H9 (cell line): Measurements from ENCODE around the gene C1RL. TPM values are rescaled to one million over a fixed set of nuclear protein-coding genes. Genes with fewer than 3 reads are reported as not detected.

Experiments used
- DNase-seq: peaks from one replicate; pipeline ENCODE4 v3.0.0-alpha.2; 2017
- H2AFZ ChIP-seq: one replicate; pipeline ENCODE4 v1.6.1; 2013; ENCODE audit warnings: mild to moderate bottlenecking, low read length, control low read depth, moderate library complexity
- H2AK5ac ChIP-seq: 2 replicates; pipeline ENCODE4 v1.6.1; 2013; ENCODE audit warnings: low read length, control low read depth, mixed read lengths; ENCODE audit not compliant: insufficient read length
- H2BK120ac ChIP-seq: one replicate; pipeline ENCODE4 v1.6.1; 2013; ENCODE audit warnings: low read depth, mild to moderate bottlenecking, low read length, control low read depth, inconsistent platforms; ENCODE audit not compliant: poor library complexity, severe bottlenecking
- H2BK12ac ChIP-seq: 2 replicates; pipeline ENCODE4 v1.6.1; 2013; ENCODE audit warnings: low read length, control low read depth, mixed read lengths, low read depth; ENCODE audit not compliant: insufficient read length
- H2BK15ac ChIP-seq: 2 replicates; pipeline ENCODE4 v1.6.1; 2013; ENCODE audit warnings: low read depth, low read length, control low read depth
- H2BK20ac ChIP-seq: one replicate; pipeline ENCODE4 v1.6.1; 2013; ENCODE audit warnings: low read depth, mild to moderate bottlenecking, low read length, control low read depth, inconsistent platforms; ENCODE audit not compliant: poor library complexity, severe bottlenecking
- H2BK5ac ChIP-seq: 2 replicates; pipeline ENCODE4 v1.6.1; 2013; ENCODE audit warnings: low read length, control low read depth, mixed read lengths; ENCODE audit not compliant: insufficient read length
- H3K14ac ChIP-seq: 2 replicates; pipeline ENCODE4 v1.6.1; 2013; ENCODE audit warnings: low read length, control low read depth; ENCODE audit not compliant: insufficient read depth
- H3K18ac ChIP-seq: 2 replicates; pipeline ENCODE4 v1.6.1; 2013; ENCODE audit warnings: low read depth, mild to moderate bottlenecking, mixed read lengths, low read length, control low read depth; ENCODE audit not compliant: insufficient read length
- H3K23ac ChIP-seq: 2 replicates; pipeline ENCODE4 v1.6.1; 2013; ENCODE audit warnings: low read length, control low read depth, mixed read lengths, low read depth; ENCODE audit not compliant: insufficient read length
- H3K23me2 ChIP-seq: 2 replicates; pipeline ENCODE4 v1.6.1; 2013; ENCODE audit warnings: low read depth, mild to moderate bottlenecking, mixed read lengths, low read length, control low read depth; ENCODE audit not compliant: insufficient read length, poor library complexity, severe bottlenecking
- H3K27ac ChIP-seq: 2 replicates; pipeline ENCODE4 v1.5.1; 2013; ENCODE audit warnings: low read length, control low read depth, mixed read lengths, low read depth; ENCODE audit not compliant: insufficient read length
- H3K27me3 ChIP-seq: 2 replicates; pipeline ENCODE4 v1.6.1; 2013; ENCODE audit warnings: low read length, control low read depth, inconsistent platforms; ENCODE audit not compliant: insufficient read depth
- H3K4ac ChIP-seq: 2 replicates; pipeline ENCODE4 v1.6.1; 2013; ENCODE audit warnings: low read depth, mild to moderate bottlenecking, control low read depth, inconsistent platforms, low read length, moderate library complexity
- H3K4me1 ChIP-seq: 2 replicates; pipeline ENCODE4 v1.6.1; 2013; ENCODE audit warnings: low read length, control low read depth, inconsistent platforms; ENCODE audit not compliant: insufficient read depth
- H3K4me2 ChIP-seq: 2 replicates; pipeline ENCODE4 v1.6.1; 2013; ENCODE audit warnings: low read length, control low read depth, mixed read lengths; ENCODE audit not compliant: insufficient read length, insufficient read depth
- H3K56ac ChIP-seq: 2 replicates; pipeline ENCODE4 v1.6.1; 2013; ENCODE audit warnings: low read depth, mild to moderate bottlenecking, mixed read lengths, low read length, control low read depth; ENCODE audit not compliant: insufficient read length
- H3K79me1 ChIP-seq: 2 replicates; pipeline ENCODE4 v1.6.1; 2013; ENCODE audit warnings: low read depth, mild to moderate bottlenecking, moderate library complexity, low read length, control low read depth, inconsistent platforms; ENCODE audit not compliant: insufficient read depth, poor library complexity, severe bottlenecking
- H3K79me2 ChIP-seq: 2 replicates; pipeline ENCODE4 v1.6.1; 2013; ENCODE audit warnings: low read length, control low read depth, inconsistent platforms; ENCODE audit not compliant: insufficient read depth
- H3K9ac ChIP-seq: 2 replicates; pipeline ENCODE4 v1.6.1; 2013; ENCODE audit warnings: low read length, control low read depth, mixed read lengths; ENCODE audit not compliant: insufficient read length; ENCODE audit errors: extremely low read depth
- H3K9me3 ChIP-seq: one replicate; pipeline ENCODE4 v1.6.1; 2013; ENCODE audit warnings: low read depth, low read length, inconsistent platforms; ENCODE audit not compliant: control insufficient read depth
- H3T11ph ChIP-seq: one replicate; pipeline ENCODE4 v1.6.1; 2013; ENCODE audit warnings: mild to moderate bottlenecking, low read length, control low read depth, inconsistent platforms
- H4K20me1 ChIP-seq: one replicate; pipeline ENCODE4 v1.6.1; 2013; ENCODE audit not compliant: control insufficient read depth, insufficient read length, insufficient read depth
- H4K5ac ChIP-seq: 2 replicates; pipeline ENCODE4 v1.6.1; 2013; ENCODE audit warnings: low read depth, mild to moderate bottlenecking, mixed read lengths, low read length, control low read depth; ENCODE audit not compliant: insufficient read length
- H4K8ac ChIP-seq: replicated peaks from 2 replicates; pipeline ENCODE4 v1.6.1; 2013; ENCODE audit warnings: low read length, control low read depth, mixed read lengths, low read depth; ENCODE audit not compliant: insufficient read length
- H4K91ac ChIP-seq: 2 replicates; pipeline ENCODE4 v1.6.1; 2013; ENCODE audit warnings: low read depth, mild to moderate bottlenecking, moderate library complexity, mixed read lengths, low read length, control low read depth; ENCODE audit not compliant: insufficient read length
- H3K27ac Mint-ChIP-seq, 3 experiments: 2 replicates in 2 of 3; 3 replicates in 1 of 3; pipeline ENCODE4 v1.8.0; 2020 to 2021; ENCODE audit warnings: mixed read lengths in 3 of 3, mild to moderate bottlenecking in 1 of 3, moderate library complexity in 1 of 3
- H3K27me3 Mint-ChIP-seq: 2 replicates; pipeline ENCODE4 v1.8.0; 2021; ENCODE audit warnings: low read depth, mild to moderate bottlenecking, moderate library complexity, mixed read lengths
- H3K36me3 Mint-ChIP-seq, 3 experiments: 2 replicates in 2 of 3; 3 replicates in 1 of 3; pipeline ENCODE4 v1.8.0; 2020 to 2021; ENCODE audit warnings: low read depth in 3 of 3, mixed read lengths in 3 of 3; ENCODE audit not compliant: insufficient read depth in 1 of 3
- H3K4me1 Mint-ChIP-seq, 2 experiments: 2 replicates each; pipeline ENCODE4 v1.8.0; 2020; ENCODE audit warnings: mixed read lengths in 2 of 2
- H3K4me3 Mint-ChIP-seq, 2 experiments: 2 replicates in 1 of 2; 3 replicates in 1 of 2; pipeline ENCODE4 v1.8.0; 2020 to 2021; ENCODE audit warnings: mild to moderate bottlenecking in 2 of 2, mixed read lengths in 2 of 2, moderate library complexity in 1 of 2
- H3K9me3 Mint-ChIP-seq, 2 experiments: 2 replicates in 1 of 2; 3 replicates in 1 of 2; pipeline ENCODE4 v1.8.0; 2020; ENCODE audit warnings: mild to moderate bottlenecking in 2 of 2, mixed read lengths in 2 of 2, moderate library complexity in 1 of 2
- WGBS: extraction: QIAGEN DNeasy Blood & Tissue Kit; methylation state at CpG from one replicate; pipeline ENCODE4 v1.1.7; 2013; ENCODE audit warnings: missing lambda C conversion rate, low lambda C conversion rate, mixed read lengths; ENCODE audit not compliant: insufficient read length; ENCODE audit errors: extremely low coverage; 5-methylcytosine and 5-hydroxymethylcytosine counted together
- total RNA-seq: library from RNA; stranded (reverse); gene quantifications from 2 replicates; pipeline ENCODE4 v1.2.1, GENCODE V29; 2021
- TF ChIP-seq, protein P1 (sequence below): fragments of 200-600 bp; sonication (generic); conservative IDR thresholded peaks from 3 replicates; pipeline ENCODE4 v1.8.0; 2021; ENCODE audit warnings: antibody characterized with exemption, mild to moderate bottlenecking

The C1RL gene
- total RNA-seq, 1 experiment from 2014 or later: 15.1 TPM

DNA sequence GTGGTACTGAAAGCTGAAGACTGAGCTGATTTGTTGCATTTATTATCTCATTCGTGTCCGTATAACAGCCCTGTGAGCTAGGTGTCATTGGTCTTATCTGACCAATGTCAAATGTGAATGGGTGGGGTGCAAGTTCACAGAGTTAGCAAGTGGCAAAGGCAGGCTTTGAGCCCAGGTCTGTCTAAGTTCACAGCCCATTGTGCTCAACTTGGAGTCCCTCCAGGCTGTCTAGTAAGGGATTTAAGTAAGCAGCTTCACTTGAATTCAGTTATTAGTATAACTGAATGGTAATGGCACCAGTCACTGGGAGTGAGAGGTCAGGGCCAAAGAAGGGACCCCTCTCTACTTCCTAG is 40.0 kb downstream of the C1RL start:
- H3K23me2 ChIP-seq: no peaks in the 10 kb centered on the region
- no peaks in the 10 kb centered on the region for H3K79me1 ChIP-seq
- H3K9me3 ChIP-seq: no peaks in the 10 kb centered on the region
- H3K18ac ChIP-seq: no peak overlapping the region
- H3K23ac ChIP-seq: no peak overlapping the region
- H3T11ph ChIP-seq: no peak overlapping the region
- Mint-ChIP-seq H3K27me3 (peaks cover 12% of the 10 kb centered on the region), H3K27ac (no peak overlapping the region), H3K9me3 (no peaks in the 10 kb centered on the region; a peak in 1 of 5 replicates), H3K4me1 (no peaks in the 10 kb centered on the region), H3K36me3 (no peaks in the 10 kb centered on the region), H3K4me3 (no peak overlapping the region)
- no CpG with 5 or more reads among the region's 2 CpGs for WGBS
- H2BK15ac ChIP-seq: no peak overlapping the region
- no peak overlapping the region for H4K5ac ChIP-seq
- no peaks in the 10 kb centered on the region for H3K27me3 ChIP-seq
- H3K4me2 ChIP-seq: no peak overlapping the region
- no peak overlapping the region for H2BK120ac ChIP-seq
- no peak for DNase-seq
- H2AFZ ChIP-seq: no peak overlapping the region
- no peak overlapping the region for H3K9ac ChIP-seq
- H3K27ac ChIP-seq: no peak overlapping the region
- no peak overlapping the region for H4K91ac ChIP-seq
- H4K8ac ChIP-seq: no peak overlapping the region
- TF ChIP-seq, protein P1, sequence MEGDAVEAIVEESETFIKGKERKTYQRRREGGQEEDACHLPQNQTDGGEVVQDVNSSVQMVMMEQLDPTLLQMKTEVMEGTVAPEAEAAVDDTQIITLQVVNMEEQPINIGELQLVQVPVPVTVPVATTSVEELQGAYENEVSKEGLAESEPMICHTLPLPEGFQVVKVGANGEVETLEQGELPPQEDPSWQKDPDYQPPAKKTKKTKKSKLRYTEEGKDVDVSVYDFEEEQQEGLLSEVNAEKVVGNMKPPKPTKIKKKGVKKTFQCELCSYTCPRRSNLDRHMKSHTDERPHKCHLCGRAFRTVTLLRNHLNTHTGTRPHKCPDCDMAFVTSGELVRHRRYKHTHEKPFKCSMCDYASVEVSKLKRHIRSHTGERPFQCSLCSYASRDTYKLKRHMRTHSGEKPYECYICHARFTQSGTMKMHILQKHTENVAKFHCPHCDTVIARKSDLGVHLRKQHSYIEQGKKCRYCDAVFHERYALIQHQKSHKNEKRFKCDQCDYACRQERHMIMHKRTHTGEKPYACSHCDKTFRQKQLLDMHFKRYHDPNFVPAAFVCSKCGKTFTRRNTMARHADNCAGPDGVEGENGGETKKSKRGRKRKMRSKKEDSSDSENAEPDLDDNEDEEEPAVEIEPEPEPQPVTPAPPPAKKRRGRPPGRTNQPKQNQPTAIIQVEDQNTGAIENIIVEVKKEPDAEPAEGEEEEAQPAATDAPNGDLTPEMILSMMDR: no peak
- no peak overlapping the region for H2BK20ac ChIP-seq
- no peak overlapping the region for H2BK12ac ChIP-seq
- H2AK5ac ChIP-seq: no peak overlapping the region
- no peak overlapping the region for H3K56ac ChIP-seq
- no peak overlapping the region for H2BK5ac ChIP-seq
- H3K4me1 ChIP-seq: no peaks in the 10 kb centered on the region
- no peak overlapping the region for H3K4ac ChIP-seq
- H3K14ac ChIP-seq: no peak overlapping the region
- H4K20me1 ChIP-seq: no peaks in the 10 kb centered on the region
- H3K79me2 ChIP-seq: 0 out of 2 replicates have a peak, but pooled peaks cover 2% of the 10 kb centered on the region
